Osteoblast (primary cell): ENCODE results near the gene KIFBP. TPM values are rescaled to one million over a fixed set of nuclear protein-coding genes. Genes with fewer than 3 reads are reported as not detected.

Experiments used
- DNase-seq: peaks from one replicate; pipeline ENCODE4 v3.0.0; 2011; ENCODE audit warnings: low spot score, mixed read lengths; ENCODE audit not compliant: insufficient read length; ENCODE audit errors: missing footprints
- H2AFZ ChIP-seq: 2 replicates; pipeline ENCODE4 v1.6.0; 2011; ENCODE audit warnings: mild to moderate bottlenecking, low read length
- H3K27ac ChIP-seq: 2 replicates; pipeline ENCODE4 v1.5.1; 2011; ENCODE audit warnings: mild to moderate bottlenecking, low read depth, low read length, moderate library complexity
- H3K27me3 ChIP-seq: 2 replicates; pipeline ENCODE4 v1.6.0; 2012; ENCODE audit warnings: mild to moderate bottlenecking, control low read depth, inconsistent platforms, low read length, moderate library complexity; ENCODE audit not compliant: insufficient read depth
- H3K36me3 ChIP-seq: 2 replicates; pipeline ENCODE4 v1.5.1; 2011; ENCODE audit warnings: mild to moderate bottlenecking, low read length, control low read depth, moderate library complexity; ENCODE audit not compliant: insufficient read depth
- H3K4me1 ChIP-seq: 2 replicates; pipeline ENCODE4 v1.5.1; 2011; ENCODE audit warnings: mild to moderate bottlenecking, low read length, control low read depth, moderate library complexity; ENCODE audit not compliant: insufficient read depth
- H3K4me2 ChIP-seq: 2 replicates; pipeline ENCODE4 v1.6.0; 2011; ENCODE audit warnings: mild to moderate bottlenecking, low read length; ENCODE audit not compliant: insufficient read depth
- H3K4me3 ChIP-seq: fragments of 200-600 bp; sonication (generic); 3 replicates; pipeline ENCODE4 v1.5.1; 2012; ENCODE audit warnings: mild to moderate bottlenecking, low read length, inconsistent platforms; ENCODE audit not compliant: insufficient read depth
- H3K79me2 ChIP-seq: 2 replicates; pipeline ENCODE4 v1.6.0; 2012; ENCODE audit warnings: mild to moderate bottlenecking, low read length, control low read depth, inconsistent platforms; ENCODE audit not compliant: insufficient read depth
- H3K9me3 ChIP-seq: 2 replicates; pipeline ENCODE4 v1.5.1; 2011; ENCODE audit warnings: low read depth, low read length, control low read depth
- H4K20me1 ChIP-seq: 2 replicates; pipeline ENCODE4 v1.6.0; 2012; ENCODE audit warnings: mild to moderate bottlenecking, low read length, control low read depth; ENCODE audit not compliant: insufficient read depth
- total RNA-seq: library from RNA; depleted of rRNA; stranded (reverse); fragments of >200 nt; gene quantifications from 2 replicates; pipeline ENCODE4 v1.2.3, GENCODE V29; 2012
- TF ChIP-seq, protein P1 (sequence below): IDR thresholded peaks from 2 replicates; pipeline ENCODE4 v1.5.1; 2011; ENCODE audit warnings: mild to moderate bottlenecking, low read depth, low read length, moderate library complexity; ENCODE audit errors: extremely low read depth

The KIFBP gene
- total RNA-seq, 1 donor: 30.8 TPM

DNA sequence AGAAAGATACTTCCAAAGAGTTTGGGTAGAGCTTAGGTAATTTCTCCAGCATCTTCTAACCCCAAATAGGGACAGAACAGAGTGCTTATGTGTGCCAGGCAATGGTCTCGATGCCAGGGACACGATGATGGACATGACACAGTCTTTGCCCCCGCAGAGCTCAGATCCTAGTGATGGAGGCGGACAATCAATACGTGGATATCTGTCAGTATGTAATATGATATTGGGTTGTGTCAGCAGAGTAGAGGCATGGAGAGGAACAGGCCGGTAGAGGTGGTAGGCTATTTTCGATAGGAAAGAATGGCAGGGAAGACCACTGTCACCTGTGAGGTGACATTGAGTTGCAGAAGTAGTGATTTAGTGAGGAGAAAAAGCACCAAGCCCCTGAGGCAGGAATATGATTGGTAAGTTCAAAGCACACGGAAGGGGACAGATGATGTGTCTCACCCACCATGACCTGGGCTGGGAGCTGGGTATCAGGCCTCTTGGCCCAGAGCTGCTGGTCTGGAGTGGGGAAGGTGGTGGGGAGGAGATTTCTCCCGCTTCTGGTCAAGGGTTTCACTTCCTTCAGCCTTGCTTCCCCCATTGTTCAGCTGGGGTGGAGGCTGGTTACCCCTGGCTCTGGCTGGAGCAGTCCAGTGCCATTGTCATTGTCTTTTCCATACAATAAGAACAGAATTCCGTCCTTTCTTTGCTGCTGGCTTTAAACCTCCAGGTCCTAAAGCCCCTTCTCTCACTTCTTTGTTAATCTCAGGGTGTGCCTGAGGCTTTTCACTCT is 63.3 kb downstream of the KIFBP start:
- Histone ChIP-seq H3K36me3 (no peaks in the 10 kb centered on the region), H3K9me3 (no peaks in the 10 kb centered on the region), H3K27ac (no peak overlapping the region), H3K79me2 (no peaks in the 10 kb centered on the region), H2AFZ (no peak overlapping the region), H4K20me1 (no peaks in the 10 kb centered on the region), H3K27me3 (no peaks in the 10 kb centered on the region), H3K4me3 (no peak overlapping the region), H3K4me2 (no peak overlapping the region), H3K4me1 (peaks cover 10% of the 10 kb centered on the region)
- DNase-seq: no peak
- TF ChIP-seq, protein P1, sequence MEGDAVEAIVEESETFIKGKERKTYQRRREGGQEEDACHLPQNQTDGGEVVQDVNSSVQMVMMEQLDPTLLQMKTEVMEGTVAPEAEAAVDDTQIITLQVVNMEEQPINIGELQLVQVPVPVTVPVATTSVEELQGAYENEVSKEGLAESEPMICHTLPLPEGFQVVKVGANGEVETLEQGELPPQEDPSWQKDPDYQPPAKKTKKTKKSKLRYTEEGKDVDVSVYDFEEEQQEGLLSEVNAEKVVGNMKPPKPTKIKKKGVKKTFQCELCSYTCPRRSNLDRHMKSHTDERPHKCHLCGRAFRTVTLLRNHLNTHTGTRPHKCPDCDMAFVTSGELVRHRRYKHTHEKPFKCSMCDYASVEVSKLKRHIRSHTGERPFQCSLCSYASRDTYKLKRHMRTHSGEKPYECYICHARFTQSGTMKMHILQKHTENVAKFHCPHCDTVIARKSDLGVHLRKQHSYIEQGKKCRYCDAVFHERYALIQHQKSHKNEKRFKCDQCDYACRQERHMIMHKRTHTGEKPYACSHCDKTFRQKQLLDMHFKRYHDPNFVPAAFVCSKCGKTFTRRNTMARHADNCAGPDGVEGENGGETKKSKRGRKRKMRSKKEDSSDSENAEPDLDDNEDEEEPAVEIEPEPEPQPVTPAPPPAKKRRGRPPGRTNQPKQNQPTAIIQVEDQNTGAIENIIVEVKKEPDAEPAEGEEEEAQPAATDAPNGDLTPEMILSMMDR: no peak

DNA sequence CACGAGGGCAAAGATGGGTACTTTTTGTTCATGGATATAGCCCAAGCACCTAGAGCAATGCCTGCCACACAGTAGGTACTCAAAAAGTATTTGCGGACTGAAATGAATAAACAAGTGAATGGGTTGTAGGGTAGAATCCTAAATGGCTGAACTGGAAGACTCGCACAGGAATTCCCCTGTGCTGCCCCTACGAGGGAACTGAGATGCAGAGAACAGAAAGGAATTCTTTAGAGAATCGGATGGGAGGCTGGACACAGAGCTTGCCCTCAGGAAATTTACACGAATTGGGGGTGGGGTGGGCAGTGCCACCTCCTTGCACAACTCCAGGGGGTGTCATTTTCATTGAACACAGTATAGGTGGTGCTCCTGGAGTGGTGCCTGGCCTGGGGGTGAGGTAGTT is 64.1 kb downstream of the KIFBP start:
- no peaks in the 10 kb centered on the region for H3K79me2 ChIP-seq
- peaks cover 19% of the 10 kb centered on the region for H3K4me1 ChIP-seq
- no peaks in the 10 kb centered on the region for H3K36me3 ChIP-seq
- H3K27me3 ChIP-seq: no peaks in the 10 kb centered on the region
- H2AFZ ChIP-seq: no peak overlapping the region
- DNase-seq: no peak
- no peaks in the 10 kb centered on the region for H4K20me1 ChIP-seq
- no peak overlapping the region for H3K27ac ChIP-seq
- no peaks in the 10 kb centered on the region for H3K9me3 ChIP-seq
- TF ChIP-seq, protein P1: no peak
- no peak overlapping the region for H3K4me3 ChIP-seq
- no peak overlapping the region for H3K4me2 ChIP-seq

DNA sequence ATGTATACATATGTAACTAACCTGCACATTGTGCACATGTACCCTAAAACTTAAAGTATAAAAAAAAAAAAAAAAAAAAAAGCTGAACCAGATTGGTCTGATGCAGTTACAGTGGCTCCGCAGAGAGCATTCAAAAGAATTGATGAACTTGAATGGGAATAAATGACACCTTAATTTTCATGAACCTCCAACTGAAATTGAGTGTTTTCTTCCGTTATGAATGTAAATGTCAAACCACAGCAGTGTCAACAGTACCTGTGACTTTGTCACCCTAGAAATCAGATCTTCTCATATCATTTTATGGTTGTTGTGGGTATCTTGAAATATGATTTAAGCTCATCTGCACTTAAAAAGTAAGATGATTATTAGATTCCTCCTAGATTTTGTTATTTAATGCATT is 66.6 kb downstream of the KIFBP start:
- no peak overlapping the region for H2AFZ ChIP-seq
- TF ChIP-seq, protein P1: no peak
- H3K79me2 ChIP-seq: no peaks in the 10 kb centered on the region
- H3K4me3 ChIP-seq: no peak overlapping the region
- H3K4me1 ChIP-seq: peaks cover 27% of the 10 kb centered on the region
- no peaks in the 10 kb centered on the region for H3K36me3 ChIP-seq
- H3K27me3 ChIP-seq: no peaks in the 10 kb centered on the region
- H4K20me1 ChIP-seq: no peaks in the 10 kb centered on the region
- no peak for DNase-seq
- H3K27ac ChIP-seq: no peak overlapping the region
- no peaks in the 10 kb centered on the region for H3K9me3 ChIP-seq
- H3K4me2 ChIP-seq: no peak overlapping the region

DNA sequence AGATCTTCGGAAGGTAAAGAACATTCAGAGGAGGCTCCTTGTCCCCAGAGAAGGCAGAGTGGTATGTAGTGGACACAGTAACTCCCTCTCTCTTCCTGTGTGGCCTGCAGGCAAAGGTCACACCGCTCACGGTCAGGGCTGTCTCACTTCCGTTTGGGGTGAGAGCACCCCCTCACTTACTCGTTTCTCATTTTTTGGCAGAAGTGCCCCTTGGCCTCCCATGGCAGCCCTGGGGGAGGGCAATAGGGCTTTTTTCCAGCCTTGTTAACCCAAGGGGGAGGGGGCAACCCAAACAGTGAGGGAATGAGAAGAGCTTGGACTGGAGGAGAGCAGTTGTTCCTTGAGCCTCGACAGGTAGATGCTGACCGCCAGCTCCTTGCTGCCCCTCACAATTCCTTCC is 67.5 kb downstream of the KIFBP start:
- no peaks in the 10 kb centered on the region for H3K79me2 ChIP-seq
- H2AFZ ChIP-seq: peak overlapping the region; percentile 80
- peak overlapping the region; percentile 94 for H3K27ac ChIP-seq
- no peaks in the 10 kb centered on the region for H3K27me3 ChIP-seq
- no peak overlapping the region for H3K4me2 ChIP-seq
- H3K4me1 ChIP-seq: peaks cover 32% of the 10 kb centered on the region
- no peaks in the 10 kb centered on the region for H4K20me1 ChIP-seq
- TF ChIP-seq, protein P1: no peak
- no peaks in the 10 kb centered on the region for H3K36me3 ChIP-seq
- DNase-seq: peak; percentile 61
- H3K4me3 ChIP-seq: no peak overlapping the region
- no peaks in the 10 kb centered on the region for H3K9me3 ChIP-seq
